ENCODE measurements around the gene ZNF319. TPM values are rescaled to one million over a fixed set of nuclear protein-coding genes. Genes with fewer than 3 reads are reported as not detected.

ZNF319 gene
- polyA plus RNA-seq, 1 donor (not counting 4 experiments of a cell fraction or from before 2014, with no cell fraction given) = 3.3 TPM

GRCh38 chr16:58002416-58002800, 1.9 kb upstream of the ZNF319 start:
- Histone ChIP-seq H3K79me2 (ENCODE audit: control insufficient read depth, insufficient read depth, low read length) (peaks cover 28% of the 10 kb centered on the region), H3K9me1 (ENCODE audit: control insufficient read depth, extremely low read depth, insufficient read depth, low read length) (no peaks in the 10 kb centered on the region), H4K20me1 (ENCODE audit: control insufficient read depth, extremely low read depth, insufficient read depth, low read length) (no peaks in the 10 kb centered on the region), H2AFZ (ENCODE audit: control insufficient read depth, low read length) (no peak overlapping the region), H3K27ac (ENCODE audit: control insufficient read depth, insufficient read depth, low read length) (no peak overlapping the region), H3K27me3 (ENCODE audit: control insufficient read depth, extremely low read depth, insufficient read depth, low read length) (no peaks in the 10 kb centered on the region), H3K4me1 (ENCODE audit: control insufficient read depth, extremely low read depth, insufficient read depth, low read length) (peaks cover 29% of the 10 kb centered on the region), H3K9me3 (ENCODE audit: control insufficient read depth, low read depth, low read length) (no peaks in the 10 kb centered on the region), H3K36me3 (ENCODE audit: control insufficient read depth in 2 of 2, extremely low read depth in 1 of 2, insufficient read depth in 2 of 2, low read length in 2 of 2) (peaks cover 8 to 9% of the 10 kb centered on the region in 2 experiments), H3K9ac (ENCODE audit: control insufficient read depth, extremely low read depth, insufficient read depth, low read length) (no peak overlapping the region), H3K4me3 (ENCODE audit: control insufficient read depth in 2 of 3, extremely low read depth in 1 of 3, insufficient read depth in 2 of 3, low read depth in 1 of 3, low read length in 3 of 3) (no peak overlapping the region), H3K4me2 (ENCODE audit: control insufficient read depth, extremely low read depth, insufficient read depth, low read depth, low read length) (no peak overlapping the region)
- no peak for TF ChIP-seq EZH2 (IDR thresholded peaks at IDR 0.05; ENCODE audit: low read length)
- FAIRE-seq (no peak), DNase-seq (ENCODE audit: low read depth, low spot score) (no peak)
- dilution Hi-C loops (cut with MboI; ENCODE audit: extremely low pct_ligation_motif_present, low sequenced_read_pairs) = no loop called here

- H2AFZ ChIP-seq (ENCODE audit: control insufficient read depth, low read length) = no peak overlapping the region
- H3K9me1 ChIP-seq (ENCODE audit: control insufficient read depth, extremely low read depth, insufficient read depth, low read length) = no peaks in the 10 kb centered on the region
- peak overlapping the region; percentile 75 to 96 (median 81) for H3K4me3 ChIP-seq (ENCODE audit: control insufficient read depth in 2 of 3, extremely low read depth in 1 of 3, insufficient read depth in 2 of 3, low read depth in 1 of 3, low read length in 3 of 3)
- H3K9ac ChIP-seq (ENCODE audit: control insufficient read depth, extremely low read depth, insufficient read depth, low read length) = peak overlapping the region; percentile 64
- TF ChIP-seq EZH2 (IDR thresholded peaks at IDR 0.05; ENCODE audit: low read length) (no peak), CTCF (optimal IDR thresholded peaks at IDR 0.05 in 1 of 3, IDR thresholded peaks at IDR 0.05 in 1 of 3, conservative IDR thresholded peaks at IDR 0.05 in 1 of 3; ENCODE audit: extremely low read depth in 1 of 3, insufficient read depth in 2 of 3, low read length in 3 of 3) (no peak)
- peak overlapping the region; percentile 94 for H3K4me2 ChIP-seq (ENCODE audit: control insufficient read depth, extremely low read depth, insufficient read depth, low read depth, low read length)
- peaks cover 9 to 11% of the 10 kb centered on the region in 2 experiments for H3K36me3 ChIP-seq (ENCODE audit: control insufficient read depth in 2 of 2, extremely low read depth in 1 of 2, insufficient read depth in 2 of 2, low read length in 2 of 2)
- FAIRE-seq = no peak
- no peaks in the 10 kb centered on the region for H3K9me3 ChIP-seq (ENCODE audit: control insufficient read depth, low read depth, low read length)
- H3K27me3 ChIP-seq (ENCODE audit: control insufficient read depth, extremely low read depth, insufficient read depth, low read length) = no peaks in the 10 kb centered on the region
- H3K4me1 ChIP-seq (ENCODE audit: control insufficient read depth, extremely low read depth, insufficient read depth, low read length) = peaks cover 29% of the 10 kb centered on the region
- peaks cover 23% of the 10 kb centered on the region for H3K79me2 ChIP-seq (ENCODE audit: control insufficient read depth, insufficient read depth, low read length)
- no peak overlapping the region for H3K27ac ChIP-seq (ENCODE audit: control insufficient read depth, insufficient read depth, low read length)
- dilution Hi-C loops (cut with MboI; ENCODE audit: extremely low pct_ligation_motif_present, low sequenced_read_pairs) = no loop called here
- DNase-seq (ENCODE audit: low read depth, low spot score) = no peak
- no peaks in the 10 kb centered on the region for H4K20me1 ChIP-seq (ENCODE audit: control insufficient read depth, extremely low read depth, insufficient read depth, low read length)
These were observed 1.4 kb upstream of the ZNF319 start for GRCh38 chr16:58001781-58002415.

All from keratinocyte (primary cell).